ENCODE measurements around the gene IGSF11.

The IGSF11 gene

GRCh38 chr3:119013951-119014350 is 20.7 kb downstream of the IGSF11 start:
- no peaks in the 10 kb centered on the region for H3K9me3 ChIP-seq
- H3K4me3 ChIP-seq (ENCODE audit: low read depth in 1 of 2, low read length in 1 of 2) = no peak overlapping the region
- H3K4me1 ChIP-seq (ENCODE audit: control insufficient read depth in 1 of 2, insufficient read depth in 1 of 2, low read depth in 1 of 2, low read length in 1 of 2) = no peaks in the 10 kb centered on the region
- H3K27me3 ChIP-seq = no peaks in the 10 kb centered on the region
- no peak overlapping the region for H3K27ac ChIP-seq
- H3K36me3 ChIP-seq = no peaks in the 10 kb centered on the region
- TF ChIP-seq CTCF (IDR thresholded peaks at IDR 0.05) = no peak

GRCh38 chr3:119011528-119011927 is 23.1 kb downstream of the IGSF11 start:
- TF ChIP-seq CTCF (IDR thresholded peaks at IDR 0.05) = no peak
- Histone ChIP-seq H3K4me1 (ENCODE audit: control insufficient read depth in 1 of 2, insufficient read depth in 1 of 2, low read depth in 1 of 2, low read length in 1 of 2) (no peaks in the 10 kb centered on the region), H3K36me3 (no peaks in the 10 kb centered on the region), H3K4me3 (ENCODE audit: low read depth in 1 of 2, low read length in 1 of 2) (no peak overlapping the region), H3K27me3 (no peaks in the 10 kb centered on the region), H3K9me3 (no peaks in the 10 kb centered on the region), H3K27ac (no peak overlapping the region)

GRCh38 chr3:118997190-118997589 is 37.5 kb downstream of the IGSF11 start:
- Histone ChIP-seq H3K4me1 (ENCODE audit: control insufficient read depth in 1 of 2, insufficient read depth in 1 of 2, low read depth in 1 of 2, low read length in 1 of 2) (no peaks in the 10 kb centered on the region), H3K36me3 (no peaks in the 10 kb centered on the region), H3K27me3 (no peaks in the 10 kb centered on the region), H3K27ac (no peak overlapping the region), H3K4me3 (ENCODE audit: low read depth in 1 of 2, low read length in 1 of 2) (no peak overlapping the region), H3K9me3 (no peaks in the 10 kb centered on the region)
- TF ChIP-seq CTCF (IDR thresholded peaks at IDR 0.05) = no peak

GRCh38 chr3:118991775-118992174 is 42.9 kb downstream of the IGSF11 start:
- H3K9me3 ChIP-seq = no peaks in the 10 kb centered on the region
- H3K27ac ChIP-seq = no peak overlapping the region
- no peak for TF ChIP-seq CTCF (IDR thresholded peaks at IDR 0.05)
- no peaks in the 10 kb centered on the region for H3K27me3 ChIP-seq
- no peaks in the 10 kb centered on the region for H3K36me3 ChIP-seq
- no peaks in the 10 kb centered on the region for H3K4me1 ChIP-seq (ENCODE audit: control insufficient read depth in 1 of 2, insufficient read depth in 1 of 2, low read depth in 1 of 2, low read length in 1 of 2)
- no peak overlapping the region for H3K4me3 ChIP-seq (ENCODE audit: low read depth in 1 of 2, low read length in 1 of 2)

GRCh38 chr3:118990823-118991560 is 43.7 kb downstream of the IGSF11 start:
- H3K27ac ChIP-seq = no peak overlapping the region
- H3K9me3 ChIP-seq = no peaks in the 10 kb centered on the region
- no peaks in the 10 kb centered on the region for H3K4me1 ChIP-seq (ENCODE audit: control insufficient read depth in 1 of 2, insufficient read depth in 1 of 2, low read depth in 1 of 2, low read length in 1 of 2)
- TF ChIP-seq CTCF (IDR thresholded peaks at IDR 0.05) = no peak
- no peaks in the 10 kb centered on the region for H3K36me3 ChIP-seq
- H3K27me3 ChIP-seq = no peaks in the 10 kb centered on the region
- H3K4me3 ChIP-seq (ENCODE audit: low read depth in 1 of 2, low read length in 1 of 2) = no peak overlapping the region

All from neutrophil (primary cell).